ENCODE results near the gene PCNT. TPM values are rescaled to one million over a fixed set of nuclear protein-coding genes. Genes with fewer than 3 reads are reported as not detected.

Gene PCNT
- total RNA-seq, 2 donors from 2014 or later, result 15.1 to 32.5 TPM

DNA sequence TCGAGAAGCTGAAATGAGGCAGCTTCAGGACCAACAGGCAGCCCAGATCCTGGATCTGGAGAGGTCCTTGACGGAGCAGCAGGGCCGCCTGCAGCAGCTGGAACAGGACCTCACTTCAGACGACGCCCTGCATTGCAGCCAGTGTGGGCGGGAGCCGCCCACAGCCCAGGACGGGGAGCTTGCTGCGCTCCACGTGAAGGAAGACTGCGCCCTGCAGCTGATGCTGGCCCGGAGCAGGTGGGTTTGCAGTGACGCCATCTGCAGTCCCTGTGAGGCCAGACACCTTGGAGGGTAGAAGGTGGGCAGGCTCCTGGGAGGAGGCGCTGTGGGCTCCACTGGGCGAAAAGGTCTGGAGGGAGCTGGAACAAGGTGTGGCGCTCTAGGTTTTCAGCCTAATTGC, 39.7 kb downstream of the PCNT start:
- H3K4me1 ChIP-seq, result no peaks in the 10 kb centered on the region
- intact Hi-C loops (cut with DNase I), result no loop called here
- DNase-seq, result no peak
- H3K27ac ChIP-seq, result no peak overlapping the region
- no peaks in the 10 kb centered on the region for H3K36me3 ChIP-seq
- TF ChIP-seq, protein P1, sequence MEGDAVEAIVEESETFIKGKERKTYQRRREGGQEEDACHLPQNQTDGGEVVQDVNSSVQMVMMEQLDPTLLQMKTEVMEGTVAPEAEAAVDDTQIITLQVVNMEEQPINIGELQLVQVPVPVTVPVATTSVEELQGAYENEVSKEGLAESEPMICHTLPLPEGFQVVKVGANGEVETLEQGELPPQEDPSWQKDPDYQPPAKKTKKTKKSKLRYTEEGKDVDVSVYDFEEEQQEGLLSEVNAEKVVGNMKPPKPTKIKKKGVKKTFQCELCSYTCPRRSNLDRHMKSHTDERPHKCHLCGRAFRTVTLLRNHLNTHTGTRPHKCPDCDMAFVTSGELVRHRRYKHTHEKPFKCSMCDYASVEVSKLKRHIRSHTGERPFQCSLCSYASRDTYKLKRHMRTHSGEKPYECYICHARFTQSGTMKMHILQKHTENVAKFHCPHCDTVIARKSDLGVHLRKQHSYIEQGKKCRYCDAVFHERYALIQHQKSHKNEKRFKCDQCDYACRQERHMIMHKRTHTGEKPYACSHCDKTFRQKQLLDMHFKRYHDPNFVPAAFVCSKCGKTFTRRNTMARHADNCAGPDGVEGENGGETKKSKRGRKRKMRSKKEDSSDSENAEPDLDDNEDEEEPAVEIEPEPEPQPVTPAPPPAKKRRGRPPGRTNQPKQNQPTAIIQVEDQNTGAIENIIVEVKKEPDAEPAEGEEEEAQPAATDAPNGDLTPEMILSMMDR (IDR thresholded peaks at IDR 0.05), result no peak
- H3K27me3 ChIP-seq, result no peaks in the 10 kb centered on the region
- H3K4me3 ChIP-seq, result no peak overlapping the region
- H3K9ac ChIP-seq (ENCODE audit: low read depth in 2 of 2, low read length in 2 of 2), result no peak overlapping the region
- H3K9me3 ChIP-seq, result no peaks in the 10 kb centered on the region

DNA sequence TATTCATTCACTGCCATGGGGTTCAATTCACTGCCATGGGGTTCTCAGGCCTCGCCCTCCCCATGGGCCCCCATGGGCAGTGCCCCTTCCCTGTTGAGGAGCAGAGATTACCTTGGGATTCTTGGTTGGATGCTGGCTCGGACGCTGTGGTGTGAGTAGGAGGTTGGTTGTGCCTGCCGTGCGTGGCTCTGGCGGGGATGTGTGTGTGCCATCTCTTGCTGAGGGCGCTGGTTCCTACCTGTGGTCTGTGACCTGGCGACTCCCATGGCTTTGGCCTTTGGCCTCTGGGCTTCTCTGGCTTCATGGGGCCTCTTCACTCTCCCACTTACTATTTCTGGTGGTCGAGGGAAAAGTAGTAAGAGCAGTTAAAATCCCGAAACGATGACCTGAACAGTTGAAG, 42.1 kb downstream of the PCNT start:
- no peaks in the 10 kb centered on the region for H3K4me1 ChIP-seq
- TF ChIP-seq, protein P1 (IDR thresholded peaks at IDR 0.05), result no peak
- H3K27me3 ChIP-seq, result no peaks in the 10 kb centered on the region
- DNase-seq, result no peak
- no peak overlapping the region for H3K9ac ChIP-seq (ENCODE audit: low read depth in 2 of 2, low read length in 2 of 2)
- no peak overlapping the region for H3K4me3 ChIP-seq
- intact Hi-C loops (cut with DNase I), result no loop called here
- H3K36me3 ChIP-seq, result no peaks in the 10 kb centered on the region
- H3K9me3 ChIP-seq, result no peaks in the 10 kb centered on the region
- H3K27ac ChIP-seq, result no peak overlapping the region

DNA sequence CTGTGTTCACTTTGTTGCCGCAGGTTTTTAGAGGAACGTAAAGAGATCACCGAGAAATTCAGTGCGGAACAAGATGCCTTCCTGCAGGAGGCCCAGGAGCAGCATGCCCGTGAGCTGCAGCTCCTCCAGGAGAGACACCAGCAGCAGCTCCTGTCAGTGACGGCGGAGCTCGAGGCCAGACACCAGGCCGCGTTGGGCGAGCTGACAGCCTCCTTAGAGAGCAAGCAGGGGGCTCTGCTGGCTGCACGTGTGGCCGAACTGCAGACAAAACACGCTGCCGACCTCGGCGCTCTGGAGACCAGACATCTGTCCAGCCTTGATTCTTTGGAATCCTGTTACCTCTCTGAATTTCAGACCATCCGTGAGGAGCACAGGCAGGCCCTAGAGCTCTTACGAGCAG, 42.6 kb downstream of the PCNT start:
- TF ChIP-seq, protein P1 (IDR thresholded peaks at IDR 0.05), result no peak
- H3K9ac ChIP-seq (ENCODE audit: low read depth in 2 of 2, low read length in 2 of 2), result no peak overlapping the region
- no peak for DNase-seq
- no peaks in the 10 kb centered on the region for H3K36me3 ChIP-seq
- H3K9me3 ChIP-seq, result no peaks in the 10 kb centered on the region
- H3K27me3 ChIP-seq, result no peaks in the 10 kb centered on the region
- intact Hi-C loops (cut with DNase I), result no loop called here
- H3K27ac ChIP-seq, result no peak overlapping the region
- no peak overlapping the region for H3K4me3 ChIP-seq
- no peaks in the 10 kb centered on the region for H3K4me1 ChIP-seq

DNA sequence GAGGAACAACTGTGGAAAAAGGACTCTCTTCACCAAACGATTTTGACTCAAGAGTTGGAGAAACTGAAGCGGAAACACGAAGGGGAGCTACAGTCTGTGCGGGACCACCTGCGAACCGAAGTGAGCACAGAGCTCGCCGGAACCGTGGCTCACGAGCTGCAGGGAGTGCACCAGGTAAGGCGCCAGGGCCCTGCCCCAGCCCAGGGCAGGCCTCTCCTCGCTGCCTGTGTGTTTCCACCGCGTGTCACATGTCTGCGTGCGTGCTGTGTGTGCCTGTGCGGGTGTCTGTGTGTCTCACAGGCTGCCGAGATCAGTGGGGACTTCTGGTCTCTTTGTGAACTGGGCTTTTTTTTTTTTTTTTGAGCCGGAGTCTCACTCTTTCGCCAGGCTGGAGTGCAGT, 43.0 kb downstream of the PCNT start:
- H3K4me1 ChIP-seq, result no peaks in the 10 kb centered on the region
- DNase-seq, result no peak
- H3K4me3 ChIP-seq, result no peak overlapping the region
- no peaks in the 10 kb centered on the region for H3K36me3 ChIP-seq
- intact Hi-C loops (cut with DNase I), result no loop called here
- no peak overlapping the region for H3K9ac ChIP-seq (ENCODE audit: low read depth in 2 of 2, low read length in 2 of 2)
- no peaks in the 10 kb centered on the region for H3K9me3 ChIP-seq
- H3K27me3 ChIP-seq, result no peaks in the 10 kb centered on the region
- TF ChIP-seq, protein P1 (IDR thresholded peaks at IDR 0.05), result no peak
- H3K27ac ChIP-seq, result no peak overlapping the region

DNA sequence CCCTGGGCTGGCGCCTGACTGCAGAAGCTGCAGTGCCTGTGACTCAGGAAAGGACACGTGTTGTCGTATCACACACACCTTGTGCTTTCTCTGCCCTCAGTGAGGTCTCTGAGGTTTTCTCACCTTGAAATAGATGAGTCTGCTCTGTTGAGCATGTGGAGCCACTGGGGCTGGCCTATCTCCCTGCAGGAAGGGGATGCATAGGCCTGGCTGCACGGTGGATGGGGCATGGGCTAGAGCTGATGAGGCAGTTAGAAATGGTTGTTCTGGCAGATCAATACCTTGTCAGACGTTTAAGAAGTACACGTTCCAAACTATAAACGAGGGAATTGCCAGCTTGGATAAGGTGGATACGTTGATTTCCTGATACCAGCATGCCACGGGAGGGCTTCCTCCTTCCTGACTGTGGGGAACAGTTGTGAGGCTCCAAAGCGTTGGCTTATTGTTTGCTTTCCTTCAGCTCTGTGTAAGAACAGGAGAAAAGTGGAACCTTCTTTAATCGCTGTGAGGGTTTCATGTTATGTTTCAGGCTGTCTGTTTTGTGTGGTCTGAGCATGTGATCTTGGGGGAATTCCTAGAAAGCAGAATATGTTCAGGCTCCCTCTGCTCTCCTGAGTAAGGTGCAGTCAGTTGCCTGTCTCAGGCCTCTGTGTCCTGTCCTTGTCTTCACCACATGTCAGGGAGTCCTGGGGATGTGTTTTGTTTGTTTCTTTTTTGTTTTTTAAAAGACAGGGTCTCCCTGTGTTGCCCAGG, 44.8 kb downstream of the PCNT start:
- DNase-seq, result no peak
- intact Hi-C loops (cut with DNase I), result no loop called here
- Histone ChIP-seq H3K4me3 (no peak overlapping the region), H3K9ac (ENCODE audit: low read depth in 2 of 2, low read length in 2 of 2) (no peak overlapping the region), H3K9me3 (no peaks in the 10 kb centered on the region), H3K27me3 (no peaks in the 10 kb centered on the region), H3K27ac (no peak overlapping the region), H3K36me3 (no peaks in the 10 kb centered on the region), H3K4me1 (no peaks in the 10 kb centered on the region)
- TF ChIP-seq, protein P1 (IDR thresholded peaks at IDR 0.05), result no peak
